Liver (tissue), 9 donors: Measurements from ENCODE around the gene PCDHGA10. TPM values are rescaled to one million over a fixed set of nuclear protein-coding genes. Genes with fewer than 3 reads are reported as not detected.
A peak's percentile ranks its signal among the peaks of the same experiment; 100 is the strongest.
"Not testable (repeated sequence)": the region's sequence is repeated elsewhere in the genome, so short reads cannot be mapped to it uniquely, and the experiment has no call there.

Source experiments
- DNase-seq: peaks from one replicate; pipeline ENCODE4 v3.0.0-alpha.2; 2017; ENCODE audit warnings: low spot score
- H3K27ac ChIP-seq, 2 donors: one replicate each; pipeline ENCODE4 v1.7.0; 2013; ENCODE audit warnings: inconsistent platforms in 2 of 2, low read length in 2 of 2, control low read depth in 1 of 2, low read depth in 1 of 2, mild to moderate bottlenecking in 1 of 2
- H3K27me3 ChIP-seq, 4 donors: one replicate each; pipeline versions ENCODE4 v1.6.1 to v1.7.0; 2013; ENCODE audit warnings: low read length in 3 of 4, inconsistent platforms in 1 of 4, mild to moderate bottlenecking in 1 of 4, moderate library complexity in 1 of 4; ENCODE audit not compliant: control insufficient read depth in 4 of 4, insufficient read depth in 4 of 4
- H3K36me3 ChIP-seq, 4 donors: one replicate each; pipeline versions ENCODE4 v1.6.1 to v1.7.0; 2013; ENCODE audit warnings: low read length in 3 of 4, mild to moderate bottlenecking in 3 of 4, low read depth in 1 of 4, moderate library complexity in 1 of 4; ENCODE audit not compliant: control insufficient read depth in 4 of 4, insufficient read depth in 3 of 4
- H3K4me1 ChIP-seq, 4 donors: one replicate each; pipeline versions ENCODE4 v1.6.1 to v1.7.0; 2013; ENCODE audit warnings: low read length in 3 of 4, mild to moderate bottlenecking in 3 of 4, moderate library complexity in 1 of 4; ENCODE audit not compliant: control insufficient read depth in 4 of 4, insufficient read depth in 4 of 4
- H3K4me3 ChIP-seq, 3 donors: one replicate each; pipeline versions ENCODE4 v1.6.1 to v1.7.0; 2013; ENCODE audit warnings: low read length in 3 of 3, control low read depth in 1 of 3, low read depth in 1 of 3, mild to moderate bottlenecking in 1 of 3
- H3K9ac ChIP-seq, 2 donors: one replicate each; pipeline ENCODE4 v1.7.0; 2013; ENCODE audit warnings: low read length in 2 of 2, mild to moderate bottlenecking in 2 of 2, moderate library complexity in 2 of 2, control low read depth in 1 of 2, low read depth in 1 of 2
- H3K9me3 ChIP-seq, 4 donors: one replicate each; pipeline versions ENCODE4 v1.6.1 to v1.7.0; 2013; ENCODE audit warnings: low read length in 3 of 4; ENCODE audit not compliant: control insufficient read depth in 4 of 4
- GABPA ChIP-seq, 2 donors: IDR thresholded peaks in 1 of 2; conservative IDR thresholded peaks in 1 of 2; 2 replicates each; pipeline ENCODE4 v1.6.1; 2016; ENCODE audit warnings: antibody characterized with exemption in 2 of 2, mild to moderate bottlenecking in 1 of 2, moderate library complexity in 1 of 2
- JUND ChIP-seq, 2 donors: IDR thresholded peaks; 2 replicates each; pipeline ENCODE4 v1.6.1; 2016; ENCODE audit warnings: antibody characterized with exemption in 2 of 2
- WGBS: extraction: QIAGEN DNeasy Blood & Tissue Kit; methylation state at CpG from one replicate; pipeline ENCODE4 v1.1.7; 2013; 5-methylcytosine and 5-hydroxymethylcytosine counted together
- polyA plus RNA-seq, 2 donors: library from polyadenylated mRNA; stranded (reverse) in 1 of 2; unstranded in 1 of 2; fragments of 200-250 nt in 1 of 2; fragments of >200 nt in 1 of 2; fragmentation: Nextera tagmentation in 1 of 2; extraction: Ambion mirVana in 1 of 2; gene quantifications; one replicate each; pipeline versions ENCODE4 v1.2.1 to v1.2.3, GENCODE V29; 2013 to 2015
- total RNA-seq, 2 donors: library from RNA; depleted of rRNA; stranded (reverse); fragments of >200 nt; gene quantifications; one replicate each; pipeline ENCODE4 v1.2.3, GENCODE V29; 2014
- TF ChIP-seq, protein P1 (sequence below): fragments of 150-350 bp; IDR thresholded peaks from 2 replicates; pipeline ENCODE4 v1.5.1; 2017; ENCODE audit warnings: improper control_type of control experiment, low read depth, low read length; ENCODE audit not compliant: missing input control
- donor health status: healthy.
- donor health status: healthy.
- donor health status: healthy.
- donor health status: healthy.
- donor health status: healthy.

The PCDHGA10 gene
- total and polyA plus RNA-seq, 4 donors = 1.2 to 3.9 (median 1.6) TPM

- Histone ChIP-seq H3K9me3 (peaks cover 23 to 56% (median 27%) of the 10 kb centered on the region in 4 donors), H3K27me3 (peaks cover 0 to 2% (median 0%) of the 10 kb centered on the region in 4 donors)
- no peak for DNase-seq
Observed at GRCh38 chr5:141411575-141411974, 1.2 kb upstream of the PCDHGA10 start.

DNA sequence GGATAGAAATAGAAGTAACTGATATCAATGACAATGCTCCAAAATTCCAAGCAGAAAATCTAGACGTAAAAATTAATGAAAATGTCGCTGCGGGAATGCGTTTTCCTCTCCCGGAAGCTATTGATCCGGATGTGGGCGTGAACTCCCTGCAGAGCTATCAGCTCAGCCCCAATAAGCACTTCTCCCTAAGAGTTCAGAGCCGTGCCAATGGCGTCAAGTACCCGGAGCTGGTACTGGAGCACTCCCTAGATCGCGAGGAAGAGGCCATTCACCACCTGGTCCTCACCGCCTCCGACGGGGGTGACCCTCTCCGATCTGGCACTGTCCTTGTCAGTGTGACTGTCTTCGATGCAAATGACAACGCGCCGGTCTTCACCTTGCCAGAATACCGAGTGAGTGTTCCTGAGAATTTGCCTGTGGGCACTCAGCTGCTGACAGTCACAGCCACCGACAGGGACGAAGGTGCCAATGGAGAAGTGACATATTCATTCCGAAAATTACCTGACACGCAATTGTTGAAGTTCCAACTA, 818 bp downstream of the PCDHGA10 start:
- Histone ChIP-seq H3K4me1 (peaks cover 0 to 6% (median 2%) of the 10 kb centered on the region in 4 donors), H3K27me3 (peaks cover 0 to 2% (median 0%) of the 10 kb centered on the region in 4 donors), H3K36me3 (no peaks in the 10 kb centered on the region), H3K4me3 (peak overlapping the region; percentile 38 to 83 (median 68)), H3K9me3 (peaks cover 31 to 67% (median 32%) of the 10 kb centered on the region in 4 donors), H3K27ac (peak overlapping the region in 1 of 2 donors; percentile 44), H3K9ac (no peak overlapping the region)
- WGBS = 14% methylated on average over 25 of the region's 25 CpGs
- TF ChIP-seq JUND (IDR thresholded peaks at IDR 0.05) = no peak
- TF ChIP-seq GABPA (IDR thresholded peaks at IDR 0.05 in 1 of 2, conservative IDR thresholded peaks at IDR 0.05 in 1 of 2) = peak in 1 of 2 donors; percentile 16
- DNase-seq = no peak

More at GRCh38 chr5:141411575-141411974, 1.2 kb upstream of the PCDHGA10 start:
- Histone ChIP-seq H3K36me3 (no peaks in the 10 kb centered on the region), H3K4me3 (no peak overlapping the region), H3K9ac (no peak overlapping the region), H3K27ac (no peak overlapping the region), H3K4me1 (peaks cover 0 to 6% (median 2%) of the 10 kb centered on the region in 4 donors)
- TF ChIP-seq, protein P1, sequence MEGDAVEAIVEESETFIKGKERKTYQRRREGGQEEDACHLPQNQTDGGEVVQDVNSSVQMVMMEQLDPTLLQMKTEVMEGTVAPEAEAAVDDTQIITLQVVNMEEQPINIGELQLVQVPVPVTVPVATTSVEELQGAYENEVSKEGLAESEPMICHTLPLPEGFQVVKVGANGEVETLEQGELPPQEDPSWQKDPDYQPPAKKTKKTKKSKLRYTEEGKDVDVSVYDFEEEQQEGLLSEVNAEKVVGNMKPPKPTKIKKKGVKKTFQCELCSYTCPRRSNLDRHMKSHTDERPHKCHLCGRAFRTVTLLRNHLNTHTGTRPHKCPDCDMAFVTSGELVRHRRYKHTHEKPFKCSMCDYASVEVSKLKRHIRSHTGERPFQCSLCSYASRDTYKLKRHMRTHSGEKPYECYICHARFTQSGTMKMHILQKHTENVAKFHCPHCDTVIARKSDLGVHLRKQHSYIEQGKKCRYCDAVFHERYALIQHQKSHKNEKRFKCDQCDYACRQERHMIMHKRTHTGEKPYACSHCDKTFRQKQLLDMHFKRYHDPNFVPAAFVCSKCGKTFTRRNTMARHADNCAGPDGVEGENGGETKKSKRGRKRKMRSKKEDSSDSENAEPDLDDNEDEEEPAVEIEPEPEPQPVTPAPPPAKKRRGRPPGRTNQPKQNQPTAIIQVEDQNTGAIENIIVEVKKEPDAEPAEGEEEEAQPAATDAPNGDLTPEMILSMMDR = no peak
- 81% methylated on average over 3 of the region's 3 CpGs for WGBS

- H3K4me1 ChIP-seq, DNase-seq, H3K36me3 ChIP-seq, H3K27me3 ChIP-seq, H3K9ac ChIP-seq, H3K27ac ChIP-seq: not testable (repeated sequence)
- WGBS = 51% methylated on average over 46 of the region's 46 CpGs
- Histone ChIP-seq H3K9me3 (peaks cover 35 to 67% (median 37%) of the 10 kb centered on the region in 4 donors), H3K4me3 (peak overlapping the region in 2 of 3 donors; percentile 42 to 83)
Observed at GRCh38 chr5:141414548-141415274, 1.9 kb downstream of the PCDHGA10 start.

DNA sequence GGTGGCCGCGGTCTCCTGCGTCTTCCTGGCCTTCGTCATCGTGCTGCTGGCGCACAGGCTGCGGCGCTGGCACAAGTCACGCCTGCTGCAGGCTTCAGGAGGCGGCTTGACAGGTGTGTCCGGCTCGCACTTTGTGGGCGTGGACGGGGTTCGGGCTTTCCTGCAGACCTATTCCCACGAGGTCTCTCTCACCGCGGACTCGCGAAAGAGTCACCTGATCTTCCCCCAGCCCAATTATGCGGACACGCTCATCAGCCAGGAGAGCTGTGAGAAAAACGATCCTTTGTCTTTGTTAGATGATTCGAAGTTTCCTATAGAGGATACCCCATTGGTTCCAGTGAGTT, 2.5 kb downstream of the PCDHGA10 start:
- H3K9me3 ChIP-seq = peaks cover 33 to 66% (median 36%) of the 10 kb centered on the region in 4 donors
- DNase-seq, H3K27ac ChIP-seq, H3K9ac ChIP-seq, H3K4me1 ChIP-seq, H3K27me3 ChIP-seq, H3K36me3 ChIP-seq, H3K4me3 ChIP-seq: not testable (repeated sequence)
- WGBS = 48% methylated on average over 24 of the region's 24 CpGs
